Kidney (tissue), 14 donors: ENCODE data around the gene TRAPPC12. TPM values are rescaled to one million over a fixed set of nuclear protein-coding genes. Genes with fewer than 3 reads are reported as not detected.
A peak's percentile ranks its signal among the peaks of the same experiment; 100 is the strongest.

Experiments
- DNase-seq, 5 donors: peaks; one replicate each; pipeline ENCODE4 v3.0.0-alpha.2; 2013 to 2020
- FAIRE-seq: peaks from 2 replicates; lab custom pipeline; 2012; peaks lifted over from hg19 to GRCh38; lab: Jason Lieb, UNC
- H3K27ac ChIP-seq, 2 donors: one replicate each; pipeline ENCODE4 v1.7.0; 2013; ENCODE audit warnings: low read depth in 2 of 2, low read length in 2 of 2, inconsistent platforms in 1 of 2
- H3K27me3 ChIP-seq: one replicate; pipeline ENCODE4 v1.7.1; 2013; ENCODE audit warnings: low read length, inconsistent platforms; ENCODE audit not compliant: control insufficient read depth, insufficient read depth
- H3K36me3 ChIP-seq, 3 donors: one replicate each; pipeline versions ENCODE4 v1.7.0 to v1.7.1; 2013; ENCODE audit warnings: low read length in 3 of 3, control low read depth in 1 of 3, inconsistent platforms in 1 of 3; ENCODE audit not compliant: insufficient read depth in 3 of 3, control insufficient read depth in 2 of 3
- H3K4me1 ChIP-seq, 3 donors: one replicate each; pipeline versions ENCODE4 v1.7.0 to v1.7.1; 2013; ENCODE audit warnings: low read length in 3 of 3, inconsistent platforms in 1 of 3, low read depth in 1 of 3; ENCODE audit not compliant: control insufficient read depth in 2 of 3, insufficient read depth in 2 of 3
- H3K4me3 ChIP-seq, 3 donors: one replicate each; pipeline versions ENCODE4 v1.7.0 to v1.8.1; 2013; ENCODE audit warnings: low read length in 3 of 3, control low read depth in 1 of 3, inconsistent platforms in 1 of 3
- H3K9ac ChIP-seq, 3 donors: one replicate each; pipeline versions ENCODE4 v1.7.0 to v1.7.1; 2013; ENCODE audit warnings: low read length in 3 of 3, control low read depth in 1 of 3, inconsistent platforms in 1 of 3
- H3K9me3 ChIP-seq, 3 donors: one replicate each; pipeline versions ENCODE4 v1.7.0 to v1.7.1; 2013; ENCODE audit warnings: low read length in 3 of 3, control low read depth in 1 of 3, inconsistent platforms in 1 of 3; ENCODE audit not compliant: control insufficient read depth in 2 of 3, insufficient read depth in 1 of 3
- intact Hi-C: fragments of 100-400 bp; cut with DNase I; formaldehyde crosslinking; loops from one replicate; pipeline ENCODE4 v1.11.1; 2022
- polyA plus RNA-seq: library from polyadenylated mRNA; stranded (reverse); fragments of 350-450 nt; fragmentation: Illumina TruSeq; extraction: RNeasy Lipid Tissue Mini Kit (QIAGEN cat#74804); gene quantifications from one replicate; pipeline ENCODE4 v1.2.3, GENCODE V29; 2014; ENCODE audit warnings: low read depth, low replicate concordance; ENCODE audit not compliant: insufficient read depth
- total RNA-seq: library from RNA; stranded (reverse); fragmentation: NEBNext Ultra II Directional; extraction: Animal tissue kit (Norgen Biotek cat#: 25700); gene quantifications from one replicate; pipeline ENCODE4 v1.2.1, GENCODE V29; 2021
- TF ChIP-seq, protein P1 (sequence below): IDR thresholded peaks from 3 replicates; pipeline ENCODE4 v1.5.1; 2012; ENCODE audit warnings: mild to moderate bottlenecking, moderate library complexity, borderline replicate concordance; ENCODE audit not compliant: insufficient read depth; ENCODE audit errors: extremely low read depth
- donor health status: control.
- donor health status: control.
- donor health status: control.
- donor health status: control.
- donor health status: control.
- donor health status: DM: yes; HTN: yes; CAD: no.
- donor health status: Normal renal cell carcinoma (clear cell type).

Gene TRAPPC12
- total and polyA plus RNA-seq, 2 donors from 2014 or later: 81.6 to 104 TPM

DNA sequence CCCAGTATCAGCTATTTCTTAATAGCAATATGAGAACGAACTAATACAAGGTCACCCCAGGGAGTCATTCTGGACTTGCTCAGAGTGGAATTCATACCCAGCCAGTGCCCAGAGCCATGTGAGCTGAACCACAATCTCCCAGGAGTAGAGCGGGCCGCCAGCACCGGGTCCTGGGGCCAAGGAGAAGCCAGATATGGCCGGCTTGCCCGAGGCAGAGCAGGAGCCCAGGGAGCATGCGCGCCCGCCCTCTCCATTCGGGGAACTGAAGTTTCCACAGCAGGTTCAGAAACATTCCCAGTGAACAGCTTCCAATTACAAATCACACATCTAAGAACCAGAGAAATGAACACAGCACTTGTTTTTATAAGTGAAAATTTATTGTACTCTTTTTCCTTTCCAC lies 39.4 kb upstream of the TRAPPC12 start:
- no peaks in the 10 kb centered on the region for H3K4me1 ChIP-seq
- H3K4me3 ChIP-seq: no peak overlapping the region
- DNase-seq: no peak
- peak overlapping the region in 1 of 2 donors; percentile 45 for H3K27ac ChIP-seq
- FAIRE-seq: no peak
- TF ChIP-seq, protein P1, sequence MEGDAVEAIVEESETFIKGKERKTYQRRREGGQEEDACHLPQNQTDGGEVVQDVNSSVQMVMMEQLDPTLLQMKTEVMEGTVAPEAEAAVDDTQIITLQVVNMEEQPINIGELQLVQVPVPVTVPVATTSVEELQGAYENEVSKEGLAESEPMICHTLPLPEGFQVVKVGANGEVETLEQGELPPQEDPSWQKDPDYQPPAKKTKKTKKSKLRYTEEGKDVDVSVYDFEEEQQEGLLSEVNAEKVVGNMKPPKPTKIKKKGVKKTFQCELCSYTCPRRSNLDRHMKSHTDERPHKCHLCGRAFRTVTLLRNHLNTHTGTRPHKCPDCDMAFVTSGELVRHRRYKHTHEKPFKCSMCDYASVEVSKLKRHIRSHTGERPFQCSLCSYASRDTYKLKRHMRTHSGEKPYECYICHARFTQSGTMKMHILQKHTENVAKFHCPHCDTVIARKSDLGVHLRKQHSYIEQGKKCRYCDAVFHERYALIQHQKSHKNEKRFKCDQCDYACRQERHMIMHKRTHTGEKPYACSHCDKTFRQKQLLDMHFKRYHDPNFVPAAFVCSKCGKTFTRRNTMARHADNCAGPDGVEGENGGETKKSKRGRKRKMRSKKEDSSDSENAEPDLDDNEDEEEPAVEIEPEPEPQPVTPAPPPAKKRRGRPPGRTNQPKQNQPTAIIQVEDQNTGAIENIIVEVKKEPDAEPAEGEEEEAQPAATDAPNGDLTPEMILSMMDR: no peak
- H3K9ac ChIP-seq: no peak overlapping the region
- H3K27me3 ChIP-seq: no peaks in the 10 kb centered on the region
- H3K9me3 ChIP-seq: no peaks in the 10 kb centered on the region
- intact Hi-C loops: no loop called here
- peaks cover 0 to 6% (median 0%) of the 10 kb centered on the region in 3 donors for H3K36me3 ChIP-seq

- no peak for FAIRE-seq
- DNase-seq: no peak
- intact Hi-C loops: no loop called here
These were observed 38.2 kb upstream of the TRAPPC12 start for GRCh38 chr2:3341336-3341735.

GRCh38 chr2:3342324-3342723 lies 37.2 kb upstream of the TRAPPC12 start:
- Histone ChIP-seq H3K4me3 (no peak overlapping the region), H3K27ac (peak overlapping the region in 1 of 2 donors; percentile 41)
- no peak for FAIRE-seq

More at GRCh38 chr2:3341336-3341735, 38.2 kb upstream of the TRAPPC12 start:
- TF ChIP-seq, protein P1: no peak
- Histone ChIP-seq H3K36me3 (peaks cover 0 to 6% (median 0%) of the 10 kb centered on the region in 3 donors), H3K9ac (no peak overlapping the region), H3K4me1 (no peaks in the 10 kb centered on the region), H3K4me3 (no peak overlapping the region), H3K27me3 (no peaks in the 10 kb centered on the region), H3K9me3 (no peaks in the 10 kb centered on the region), H3K27ac (no peak overlapping the region)

More at GRCh38 chr2:3342324-3342723, 37.2 kb upstream of the TRAPPC12 start:
- no peaks in the 10 kb centered on the region for H3K4me1 ChIP-seq
- DNase-seq: no peak
- no peaks in the 10 kb centered on the region for H3K27me3 ChIP-seq
- intact Hi-C loops: no loop called here
- TF ChIP-seq, protein P1: no peak
- no peaks in the 10 kb centered on the region for H3K9me3 ChIP-seq
- peaks cover 0 to 6% (median 0%) of the 10 kb centered on the region in 3 donors for H3K36me3 ChIP-seq
- H3K9ac ChIP-seq: no peak overlapping the region
